H4 (cell line): ENCODE results near the gene MAPKAPK3. TPM values are rescaled to one million over a fixed set of nuclear protein-coding genes. Genes with fewer than 3 reads are reported as not detected.

Experiments
- DNase-seq: peaks from one replicate; pipeline ENCODE4 v3.0.0-alpha.2; 2015; ENCODE audit warnings: low spot score
- total RNA-seq: library from RNA; depleted of rRNA; stranded (reverse); fragments of >200 nt; shearing (Covaris generic); gene quantifications from 2 replicates; pipeline ENCODE4 v1.2.3, GENCODE V29; 2014

Gene MAPKAPK3
- total RNA-seq, 1 experiment from 2014 or later: 28.6 TPM

- DNase-seq: no peak
Measured at GRCh38 chr3:50587373-50587772, 29.6 kb upstream of the MAPKAPK3 start.

DNA sequence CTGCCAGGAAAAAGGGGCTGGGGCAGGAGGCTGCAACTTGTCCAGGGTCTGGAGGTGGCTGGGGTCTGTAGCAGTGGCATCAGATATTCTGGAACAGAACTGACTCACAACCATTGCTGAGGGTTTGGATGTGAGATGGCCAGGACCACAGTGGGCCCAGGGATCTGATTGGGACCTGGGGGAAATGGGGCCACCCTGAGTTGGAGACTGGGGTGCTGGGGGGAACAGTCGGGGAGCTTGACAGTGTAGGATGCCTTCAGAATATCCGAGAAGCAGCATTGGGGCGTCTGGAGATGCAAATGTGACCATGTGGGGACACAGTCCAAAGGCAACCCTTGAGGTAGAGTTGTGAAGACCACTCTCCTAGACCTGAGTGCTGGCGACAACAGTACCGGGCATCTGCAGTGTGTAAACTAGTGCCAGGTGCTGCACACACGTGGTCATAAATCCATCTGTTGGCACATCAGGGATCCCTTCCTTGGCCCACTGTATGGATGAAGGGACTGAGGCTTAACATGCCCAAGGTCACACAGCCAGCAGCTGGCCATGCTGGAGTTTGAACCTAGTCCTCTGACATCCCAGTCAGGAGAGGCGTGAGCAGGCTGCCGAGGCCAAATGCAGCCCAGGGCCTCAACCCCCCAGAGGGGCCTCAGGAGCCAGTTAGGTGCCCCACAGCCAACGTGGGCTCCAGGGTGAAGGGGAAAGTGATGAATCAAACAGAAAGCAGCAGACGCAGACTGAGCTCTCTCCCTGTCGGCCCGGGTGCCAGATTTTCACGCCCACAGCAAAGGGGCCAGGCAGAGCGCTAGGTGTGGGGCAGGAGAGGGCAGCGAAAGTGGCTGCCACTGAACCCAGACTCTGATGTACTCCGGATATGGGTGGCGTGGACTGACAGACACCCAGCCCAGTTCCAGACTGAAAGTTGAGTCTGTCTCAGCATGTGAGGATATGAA is 28.9 kb upstream of the MAPKAPK3 start:
- DNase-seq: no peak

DNA sequence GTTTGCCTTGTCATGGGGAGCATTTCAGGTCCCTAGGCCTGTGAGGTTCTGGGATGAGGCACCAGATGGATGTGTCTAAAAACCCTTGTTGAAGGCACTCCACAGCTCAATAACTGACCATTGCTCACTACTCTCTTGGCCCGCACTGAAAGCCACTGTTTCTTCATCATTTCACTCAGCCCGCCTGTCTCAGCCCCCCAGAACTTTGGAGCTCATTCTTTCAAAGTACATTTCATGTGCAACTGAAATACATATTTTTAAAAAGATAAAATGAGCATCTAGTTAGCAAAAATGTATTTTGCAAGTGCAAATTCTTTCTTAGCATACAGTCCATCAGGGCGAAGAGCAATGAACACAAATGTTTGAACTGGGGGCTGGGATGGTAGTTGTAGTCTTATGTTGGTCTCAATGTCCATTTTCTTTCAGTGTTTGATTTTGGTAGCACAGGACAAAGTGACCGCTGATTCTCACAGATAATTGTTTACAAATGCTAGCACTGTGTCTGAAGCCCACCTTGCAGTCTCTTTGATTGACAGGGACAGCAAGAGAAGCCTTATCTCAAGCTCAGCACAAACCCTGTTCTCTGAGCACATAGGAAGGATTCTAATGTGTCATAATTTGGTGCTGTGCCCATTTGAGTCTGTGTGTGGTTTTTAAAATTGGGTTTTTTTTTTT is 28.1 kb upstream of the MAPKAPK3 start:
- DNase-seq: no peak

GRCh38 chr3:50591196-50591741 is 25.7 kb upstream of the MAPKAPK3 start:
- DNase-seq: no peak

- DNase-seq: no peak
Measured at GRCh38 chr3:50592568-50592967, 24.4 kb upstream of the MAPKAPK3 start.

DNA sequence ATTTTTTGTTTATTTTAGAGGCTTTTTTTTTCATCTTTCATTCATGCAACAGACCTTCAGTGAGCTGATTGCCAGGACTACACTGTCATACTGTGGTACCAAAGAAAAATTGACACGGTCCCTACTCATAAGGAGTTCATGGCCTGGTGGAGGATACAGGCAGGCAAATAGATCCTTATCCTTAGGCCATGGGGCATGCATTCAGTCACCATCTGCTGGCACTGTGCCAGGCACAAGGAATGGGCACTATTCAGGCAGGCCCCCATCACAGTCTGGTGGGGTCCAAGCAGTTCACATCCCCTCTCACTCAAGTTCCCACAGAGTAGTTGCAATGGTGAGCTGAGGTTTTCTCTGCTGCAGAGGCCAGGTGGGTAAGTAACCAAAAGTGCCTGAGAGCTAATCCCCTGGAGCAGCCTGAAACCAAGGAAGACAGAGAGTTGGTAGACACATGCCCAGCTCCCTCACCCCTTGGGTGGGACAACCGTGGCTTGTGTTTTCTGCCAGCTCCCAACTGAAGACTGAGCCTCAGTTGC is 22.6 kb upstream of the MAPKAPK3 start:
- DNase-seq: no peak

- no peak for DNase-seq
Measured at GRCh38 chr3:50599115-50599715, 17.7 kb upstream of the MAPKAPK3 start.

GRCh38 chr3:50599716-50600118 is 17.2 kb upstream of the MAPKAPK3 start:
- no peak for DNase-seq

GRCh38 chr3:50600141-50600753 is 16.7 kb upstream of the MAPKAPK3 start:
- no peak for DNase-seq

- peak; percentile 93 for DNase-seq
Measured at GRCh38 chr3:50600841-50601591, 15.9 kb upstream of the MAPKAPK3 start.

- DNase-seq: no peak
Measured at GRCh38 chr3:50602595-50603191, 14.3 kb upstream of the MAPKAPK3 start.

DNA sequence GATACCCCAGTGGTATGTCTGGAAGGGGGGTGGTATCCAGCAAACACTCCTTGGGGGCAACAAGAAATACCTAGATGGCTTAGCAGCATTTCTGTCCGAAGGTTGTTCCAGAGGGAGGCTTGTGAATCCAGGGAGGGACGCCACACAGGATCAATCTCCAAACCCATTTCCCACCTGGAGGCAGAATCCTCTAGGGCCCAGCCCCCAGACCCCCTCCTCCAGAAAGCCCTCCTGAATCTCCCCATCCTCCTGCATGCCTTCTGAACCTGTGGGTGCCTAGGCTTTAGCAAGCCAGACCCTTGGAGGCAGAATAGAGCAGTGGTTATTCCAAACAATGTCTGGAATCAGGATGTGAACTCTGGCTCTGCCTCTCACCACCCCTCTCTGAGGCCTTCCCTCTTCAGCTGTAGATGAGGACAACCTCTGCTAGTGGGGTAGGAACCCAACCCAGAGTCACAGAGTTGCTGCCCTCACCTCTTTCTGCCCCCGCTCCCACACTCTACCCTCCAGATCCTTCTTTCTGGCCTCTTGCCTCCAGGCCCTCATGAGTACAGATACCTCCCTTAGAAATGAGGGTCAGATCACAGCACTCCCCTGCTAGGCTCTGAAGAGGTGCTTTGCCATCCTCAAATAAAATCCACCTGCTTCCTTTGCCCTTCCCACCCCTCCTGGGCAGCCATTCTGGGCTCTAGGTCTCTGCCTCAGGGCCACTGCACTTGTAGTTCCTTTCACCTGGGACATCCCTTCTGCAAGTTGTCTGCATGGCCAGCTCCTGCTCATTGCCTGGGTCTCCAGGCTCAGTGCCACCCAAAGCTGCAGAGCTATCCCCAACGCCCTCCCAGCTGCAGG is 13.5 kb upstream of the MAPKAPK3 start:
- no peak for DNase-seq

DNA sequence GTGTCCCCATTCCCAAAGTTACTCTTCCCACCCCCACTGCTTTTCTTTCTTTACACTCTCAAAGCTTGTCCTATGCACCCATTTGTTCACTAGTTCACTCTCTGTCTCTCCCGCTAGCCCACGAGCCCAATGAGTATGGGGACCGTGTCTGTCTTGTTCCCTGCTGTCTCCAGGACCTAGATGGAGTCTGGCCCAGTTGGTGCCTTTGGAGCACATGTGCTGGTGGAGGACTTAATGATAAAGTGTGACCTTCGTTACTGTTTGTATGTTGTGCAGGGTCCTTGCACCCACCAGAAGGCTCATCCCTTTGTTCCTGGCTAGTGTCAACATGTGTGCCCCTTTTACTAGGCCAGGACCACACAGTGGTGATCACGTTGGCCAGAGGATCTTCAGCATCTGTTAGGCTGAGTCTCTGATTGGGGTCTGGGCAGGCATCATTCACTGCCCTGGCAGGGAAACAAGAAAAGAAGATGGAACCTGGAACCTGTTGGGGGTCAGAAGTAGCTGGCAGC is 12.8 kb upstream of the MAPKAPK3 start:
- no peak for DNase-seq

- DNase-seq: no peak
Measured at GRCh38 chr3:50604628-50605588, 12.0 kb upstream of the MAPKAPK3 start.

DNA sequence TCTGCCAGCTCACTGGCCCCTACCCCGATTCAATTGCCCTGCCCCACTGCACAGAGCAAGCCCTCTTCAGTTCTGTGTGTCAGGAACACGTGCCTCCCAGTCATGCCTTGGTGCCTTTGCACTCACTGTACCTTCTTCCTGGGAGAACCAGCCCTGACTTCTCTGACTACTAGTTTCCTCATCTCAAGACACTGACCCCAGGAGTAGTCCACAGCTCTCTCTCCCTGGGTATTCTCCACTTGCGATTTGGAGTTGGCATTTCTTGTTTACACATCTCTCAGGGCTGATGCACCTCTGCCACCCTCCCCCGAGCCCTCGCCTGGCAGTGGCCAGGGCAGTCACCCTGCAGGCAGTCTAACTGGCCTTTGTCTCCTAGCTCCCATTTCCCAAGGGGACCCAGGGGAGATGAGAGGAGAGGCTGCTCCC is 11.0 kb upstream of the MAPKAPK3 start:
- DNase-seq: no peak

GRCh38 chr3:50606596-50606995 is 10.4 kb upstream of the MAPKAPK3 start:
- no peak for DNase-seq

DNA sequence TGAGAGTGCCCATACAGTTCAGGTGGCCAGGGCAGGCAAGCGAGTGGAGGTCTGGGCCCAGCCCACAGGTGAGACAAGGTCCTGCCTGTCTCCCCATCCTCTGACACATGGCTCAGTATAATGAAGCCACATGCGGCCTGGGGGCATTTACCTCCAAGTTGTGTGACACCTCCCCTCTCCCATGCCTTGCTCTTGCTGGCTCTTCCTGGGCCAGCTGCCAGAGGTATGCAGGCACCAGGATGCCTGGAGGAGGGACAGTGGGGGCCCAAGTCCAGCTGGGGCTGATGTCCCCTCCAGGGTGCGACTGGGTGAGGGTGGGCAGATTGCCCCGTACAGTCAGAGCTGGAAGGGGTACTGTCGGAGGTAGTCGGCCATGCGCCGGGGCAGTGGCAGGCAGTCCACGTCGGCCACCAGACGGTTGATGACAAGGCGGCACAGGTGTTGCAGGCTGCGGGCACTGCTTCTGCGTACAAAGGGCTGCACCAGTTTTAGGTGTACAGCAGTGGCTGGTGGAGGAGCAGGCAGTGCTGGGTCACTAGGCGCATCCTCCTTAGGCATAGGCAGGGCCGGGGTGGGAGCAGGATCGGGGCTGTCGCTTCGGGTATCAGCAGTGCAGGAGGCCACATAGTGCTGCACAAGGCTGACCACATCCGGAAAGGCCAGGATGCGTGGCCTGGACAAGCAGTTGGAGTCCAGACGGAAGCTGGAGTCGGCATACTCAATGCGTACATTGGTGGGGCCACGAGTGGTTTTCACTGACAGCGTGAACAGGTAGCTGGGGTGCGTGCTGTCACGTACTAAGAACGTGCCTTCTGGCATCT is 9.5 kb upstream of the MAPKAPK3 start:
- DNase-seq: no peak
